Measurements from ENCODE around the gene ATP6V1F. TPM values are rescaled to one million over a fixed set of nuclear protein-coding genes. Genes with fewer than 3 reads are reported as not detected.

ATP6V1F gene
- total RNA-seq, 1 donor from 2014 or later, result 89.6 TPM

- no peak for ATAC-seq
- intact Hi-C loops (cut with DNase I), result no loop called here
- DNase-seq (ENCODE audit: low spot score), result no peak
These were observed 27.9 kb downstream of the ATP6V1F start for GRCh38 chr7:128890306-128891109.

- no peak for ATAC-seq
- intact Hi-C loops (cut with DNase I), result no loop called here
- no peak for DNase-seq (ENCODE audit: low spot score)
These were observed 28.7 kb downstream of the ATP6V1F start for GRCh38 chr7:128891110-128891941.

- intact Hi-C loops (cut with DNase I), result no loop called here
- no peak for DNase-seq (ENCODE audit: low spot score)
- ATAC-seq, result no peak
These were observed 29.2 kb downstream of the ATP6V1F start for GRCh38 chr7:128891942-128892269.

- DNase-seq (ENCODE audit: low spot score) (no peak), ATAC-seq (peak; percentile 8)
- intact Hi-C loops (cut with DNase I), result no loop called here
These were observed 30.0 kb downstream of the ATP6V1F start for GRCh38 chr7:128892521-128893250.

- ATAC-seq, result peak; percentile 20
- intact Hi-C loops (cut with DNase I), result no loop called here
- no peak for DNase-seq (ENCODE audit: low spot score)
These were observed 30.8 kb downstream of the ATP6V1F start for GRCh38 chr7:128893251-128894100.

GRCh38 chr7:128894101-128894440 is 31.4 kb downstream of the ATP6V1F start:
- DNase-seq (ENCODE audit: low spot score) (no peak), ATAC-seq (no peak)
- intact Hi-C loops (cut with DNase I), result no loop called here

- intact Hi-C loops (cut with DNase I), result no loop called here
- ATAC-seq, result no peak
- no peak for DNase-seq (ENCODE audit: low spot score)
These were observed 32.7 kb downstream of the ATP6V1F start for GRCh38 chr7:128895320-128895719.

- DNase-seq (ENCODE audit: low spot score), result no peak
- no peak for ATAC-seq
- intact Hi-C loops (cut with DNase I), result no loop called here
These were observed 36.7 kb downstream of the ATP6V1F start for GRCh38 chr7:128899392-128899791.

GRCh38 chr7:128900237-128900636 is 37.6 kb downstream of the ATP6V1F start:
- no peak for DNase-seq (ENCODE audit: low spot score)
- intact Hi-C loops (cut with DNase I), result loop anchor here (10.0 kb wide), 1 partner anchor 195 kb away; no protein-coding TSS in a partner anchor
- ATAC-seq, result no peak

- DNase-seq (ENCODE audit: low spot score), result peak; percentile 45
- ATAC-seq, result peak; percentile 11
- intact Hi-C loops (cut with DNase I), result loop anchor here (10.0 kb wide), 1 partner anchor 192 kb away; no protein-coding TSS in a partner anchor
These were observed 40.3 kb downstream of the ATP6V1F start for GRCh38 chr7:128902761-128903585.

- peak; percentile 56 for DNase-seq (ENCODE audit: low spot score)
- peak; percentile 40 for ATAC-seq
- intact Hi-C loops (cut with DNase I), result loop anchor here (10.0 kb wide), 1 partner anchor 191 kb away; no protein-coding TSS in a partner anchor
These were observed 41.1 kb downstream of the ATP6V1F start for GRCh38 chr7:128903621-128904361.

- intact Hi-C loops (cut with DNase I), result loop anchor here (10.0 kb wide), 1 partner anchor 190 kb away; no protein-coding TSS in a partner anchor
- peak; percentile 35 for DNase-seq (ENCODE audit: low spot score)
- peak; percentile 29 for ATAC-seq
These were observed 41.9 kb downstream of the ATP6V1F start for GRCh38 chr7:128904381-128905197.

GRCh38 chr7:128906001-128906765 is 43.5 kb downstream of the ATP6V1F start:
- DNase-seq (ENCODE audit: low spot score) (peak; percentile 36), ATAC-seq (no peak)
- intact Hi-C loops (cut with DNase I), result loop anchor here (10.0 kb wide), 1 partner anchor 189 kb away; no protein-coding TSS in a partner anchor

- peak; percentile 38 for DNase-seq (ENCODE audit: low spot score)
- no peak for ATAC-seq
- intact Hi-C loops (cut with DNase I), result loop anchor here (10.0 kb wide), 1 partner anchor 188 kb away; no protein-coding TSS in a partner anchor
These were observed 44.3 kb downstream of the ATP6V1F start for GRCh38 chr7:128906766-128907559.
